Mesenchymal stem cell (in vitro differentiated cells and primary cell): ENCODE results near the gene RABEP2. TPM values are rescaled to one million over a fixed set of nuclear protein-coding genes. Genes with fewer than 3 reads are reported as not detected.
"Not testable (repeated sequence)": the region's sequence is repeated elsewhere in the genome, so short reads cannot be mapped to it uniquely, and the experiment has no call there.

ENCODE experiments used
- DNase-seq: peaks from one replicate; pipeline ENCODE4 v3.0.0-alpha.2; 2013
- H2AFZ ChIP-seq: one replicate; pipeline ENCODE4 v1.6.1; 2013; ENCODE audit warnings: low read depth, mild to moderate bottlenecking, control low read depth, inconsistent platforms, low read length, moderate library complexity
- H2AK5ac ChIP-seq: 2 replicates; pipeline ENCODE4 v1.6.1; 2013; ENCODE audit warnings: low read length, moderate library complexity, mild to moderate bottlenecking, inconsistent platforms; ENCODE audit not compliant: severe bottlenecking
- H2BK120ac ChIP-seq: one replicate; pipeline ENCODE4 v1.6.1; 2013; ENCODE audit warnings: low read depth, mild to moderate bottlenecking, inconsistent platforms, low read length, moderate library complexity
- H2BK12ac ChIP-seq, 2 experiments: one replicate each; pipeline ENCODE4 v1.6.1; 2013; ENCODE audit warnings: inconsistent platforms in 2 of 2, low read length in 2 of 2, mild to moderate bottlenecking in 2 of 2, moderate library complexity in 2 of 2, control low read depth in 1 of 2
- H2BK15ac ChIP-seq: one replicate; pipeline ENCODE4 v1.6.1; 2013; ENCODE audit warnings: mild to moderate bottlenecking, low read depth, inconsistent platforms; ENCODE audit not compliant: poor library complexity, severe bottlenecking
- H2BK5ac ChIP-seq: 2 replicates; pipeline ENCODE4 v1.6.1; 2013; ENCODE audit warnings: low read depth, mild to moderate bottlenecking, low read length, control low read depth, inconsistent platforms; ENCODE audit not compliant: poor library complexity, severe bottlenecking
- H3K14ac ChIP-seq, 2 experiments: one replicate each; pipeline ENCODE4 v1.6.1; 2013; ENCODE audit warnings: inconsistent platforms in 2 of 2, low read length in 2 of 2, control low read depth in 1 of 2, mild to moderate bottlenecking in 1 of 2, moderate library complexity in 1 of 2
- H3K18ac ChIP-seq, 2 experiments: one replicate each; pipeline ENCODE4 v1.6.1; 2013; ENCODE audit warnings: inconsistent platforms in 2 of 2, low read length in 2 of 2, control low read depth in 1 of 2, low read depth in 1 of 2, mild to moderate bottlenecking in 1 of 2
- H3K23ac ChIP-seq, 2 experiments: one replicate each; pipeline ENCODE4 v1.6.1; 2013; ENCODE audit warnings: inconsistent platforms in 2 of 2, low read length in 2 of 2, mild to moderate bottlenecking in 2 of 2, moderate library complexity in 2 of 2, control low read depth in 1 of 2
- H3K27ac ChIP-seq: 2 replicates; pipeline ENCODE4 v1.5.1; 2013; ENCODE audit warnings: mild to moderate bottlenecking, moderate library complexity, low read length, control low read depth, inconsistent platforms; ENCODE audit not compliant: poor library complexity, severe bottlenecking
- H3K27me3 ChIP-seq, 2 experiments: 2 replicates each; pipeline versions ENCODE4 v1.6.1 to v1.7.0; 2013; ENCODE audit warnings: low read length in 2 of 2, mild to moderate bottlenecking in 2 of 2, moderate library complexity in 2 of 2, control low read depth in 1 of 2, inconsistent platforms in 1 of 2; ENCODE audit not compliant: control insufficient read depth in 1 of 2, insufficient read depth in 1 of 2
- H3K36me3 ChIP-seq, 2 experiments: 2 replicates each; pipeline versions ENCODE4 v1.6.1 to v1.7.0; 2013; ENCODE audit warnings: low read length in 2 of 2, control low read depth in 1 of 2, inconsistent platforms in 1 of 2, low read depth in 1 of 2, mild to moderate bottlenecking in 1 of 2; ENCODE audit not compliant: insufficient read depth in 2 of 2, control insufficient read depth in 1 of 2
- H3K4ac ChIP-seq, 2 experiments: one replicate each; pipeline ENCODE4 v1.6.1; 2013; ENCODE audit warnings: inconsistent platforms in 2 of 2, low read length in 2 of 2, mild to moderate bottlenecking in 2 of 2, moderate library complexity in 2 of 2, control low read depth in 1 of 2, low read depth in 1 of 2
- H3K4me1 ChIP-seq: 2 replicates; pipeline ENCODE4 v1.6.1; 2013; ENCODE audit warnings: low read depth, low read length, control low read depth; ENCODE audit not compliant: control insufficient read depth, insufficient read depth
- H3K4me2 ChIP-seq: 2 replicates; pipeline ENCODE4 v1.6.1; 2013; ENCODE audit warnings: low read length, mild to moderate bottlenecking, inconsistent platforms; ENCODE audit not compliant: poor library complexity, severe bottlenecking
- H3K4me3 ChIP-seq, 2 experiments: 2 replicates each; pipeline versions ENCODE4 v1.5.1 to v1.7.0; 2013; ENCODE audit warnings: low read length in 2 of 2, mild to moderate bottlenecking in 2 of 2, control low read depth in 1 of 2, low read depth in 1 of 2; ENCODE audit not compliant: insufficient read depth in 1 of 2
- H3K79me1 ChIP-seq: replicated peaks from 2 replicates; pipeline ENCODE4 v1.6.1; 2013; ENCODE audit warnings: mild to moderate bottlenecking, control low read depth, low read length, inconsistent platforms; ENCODE audit not compliant: poor library complexity, severe bottlenecking
- H3K9ac ChIP-seq: 2 replicates; pipeline ENCODE4 v1.7.0; 2013; ENCODE audit warnings: mild to moderate bottlenecking, low read length, moderate library complexity
- H3K9me3 ChIP-seq: 2 replicates; pipeline ENCODE4 v1.7.0; 2013; ENCODE audit warnings: mild to moderate bottlenecking, low read length; ENCODE audit not compliant: control insufficient read depth
- H4K8ac ChIP-seq: one replicate; pipeline ENCODE4 v1.6.1; 2013; ENCODE audit warnings: inconsistent platforms, mild to moderate bottlenecking, low read length, moderate library complexity
- H4K91ac ChIP-seq: one replicate; pipeline ENCODE4 v1.6.1; 2013; ENCODE audit warnings: mild to moderate bottlenecking, low read length, inconsistent platforms
- WGBS: methylation state at CpG from one replicate; pipeline ENCODE4 v1.1.7; 2013; ENCODE audit warnings: mixed read lengths; 5-methylcytosine and 5-hydroxymethylcytosine counted together
- polyA plus RNA-seq, 2 experiments: library from polyadenylated mRNA; stranded (reverse); fragments of 200-250 nt; gene quantifications; one replicate each; pipeline ENCODE4 v1.2.3, GENCODE V29; 2013

Gene RABEP2
- 10.8 TPM for polyA plus RNA-seq (2013, experiment 1 of 2)
- 10.2 TPM for polyA plus RNA-seq (2013, experiment 2 of 2)

- peak within 1 kb of the TSS; percentile 94 to 98 for H3K4me3 ChIP-seq
- H3K27ac ChIP-seq: peak within 1 kb of the TSS; percentile 83
- peaks cover 10 to 27% of the 10 kb centered on the region in 2 experiments for H3K36me3 ChIP-seq
- H2AFZ ChIP-seq: peak within 1 kb of the TSS; percentile 99
- H3K79me1 ChIP-seq: peaks cover 10% of the 10 kb centered on the region
- H4K8ac ChIP-seq: peak within 1 kb of the TSS; percentile 100
- H4K91ac ChIP-seq: peak within 1 kb of the TSS; percentile 98
- peak within 1 kb of the TSS; percentile 78 for H3K4me2 ChIP-seq
- peak within 1 kb of the TSS; percentile 32 to 100 for H2BK12ac ChIP-seq
- DNase-seq: peak; percentile 90
- peak within 1 kb of the TSS; percentile 95 for H2BK5ac ChIP-seq
- peak within 1 kb of the TSS in 1 of 2 experiments; percentile 100 for H3K14ac ChIP-seq
- H3K23ac ChIP-seq: peak within 1 kb of the TSS in 1 of 2 experiments; percentile 97
- H3K4ac ChIP-seq: peak within 1 kb of the TSS; percentile 92 to 95
- H2BK15ac ChIP-seq: peak within 1 kb of the TSS; percentile 99
- H2AK5ac ChIP-seq: peak within 1 kb of the TSS; percentile 65
- WGBS: 1% methylated on average over 59 of the region's 66 CpGs
- peak within 1 kb of the TSS; percentile 89 to 100 for H3K18ac ChIP-seq
- peaks cover 12% of the 10 kb centered on the region for H3K4me1 ChIP-seq
- no peaks in the 10 kb centered on the region for H3K27me3 ChIP-seq
- peak within 1 kb of the TSS; percentile 93 for H2BK120ac ChIP-seq
- peak within 1 kb of the TSS; percentile 98 for H3K9ac ChIP-seq
- no peaks in the 10 kb centered on the region for H3K9me3 ChIP-seq
Measured at GRCh38 chr16:28924762-28925385, at the start of gene RABEP2. RABEP2 (minus strand) TSS chr16:28925238; CDS start chr16:28925163, 75 bp downstream.

- Histone ChIP-seq H3K23ac (peak within 1 kb of the TSS in 1 of 2 experiments; percentile 92), H3K14ac (peak within 1 kb of the TSS in 1 of 2 experiments; percentile 86), H2AFZ (peak within 1 kb of the TSS; percentile 92), H3K18ac (peak within 1 kb of the TSS; percentile 95 to 96), H2AK5ac (no peak within 1 kb of the TSS), H3K4me2 (peak within 1 kb of the TSS; percentile 86), H2BK120ac (peak within 1 kb of the TSS; percentile 54), H3K4ac (peak within 1 kb of the TSS; percentile 80 to 94), H3K4me3 (peak within 1 kb of the TSS; percentile 90 to 99), H3K9me3 (no peaks in the 10 kb centered on the region), H2BK12ac (peak within 1 kb of the TSS in 1 of 2 experiments; percentile 8), H4K8ac (peak within 1 kb of the TSS; percentile 100), H3K4me1 (peaks cover 5% of the 10 kb centered on the region), H3K36me3 (peaks cover 18 to 31% of the 10 kb centered on the region in 2 experiments), H3K27ac (peak within 1 kb of the TSS; percentile 70), H2BK5ac (peak within 1 kb of the TSS; percentile 1), H4K91ac (peak within 1 kb of the TSS; percentile 98), H2BK15ac (peak within 1 kb of the TSS; percentile 92), H3K79me1 (peaks cover 35% of the 10 kb centered on the region), H3K9ac (peak within 1 kb of the TSS; percentile 99), H3K27me3 (no peaks in the 10 kb centered on the region)
- peak; percentile 97 for DNase-seq
- under 1% methylated on average over 60 of the region's 60 CpGs for WGBS
Measured at GRCh38 chr16:28974437-28975157, 49.6 kb upstream of the RABEP2 start, which contains the start of gene SPNS1. SPNS1 (plus strand) TSS chr16:28974778; CDS start chr16:28975152, 374 bp downstream.

- no peak overlapping the region for H3K23ac ChIP-seq
- peak overlapping the region; percentile 99 for H3K9ac ChIP-seq
- no peak overlapping the region for H2AK5ac ChIP-seq
- H3K27me3 ChIP-seq: no peaks in the 10 kb centered on the region
- H3K79me1 ChIP-seq: peaks cover 33% of the 10 kb centered on the region
- peaks cover 5% of the 10 kb centered on the region for H3K4me1 ChIP-seq
- peak overlapping the region; percentile 42 to 62 for H3K4ac ChIP-seq
- peak overlapping the region; percentile 63 for H2BK15ac ChIP-seq
- peak overlapping the region; percentile 77 to 81 for H3K18ac ChIP-seq
- peak overlapping the region; percentile 36 for H2BK120ac ChIP-seq
- under 1% methylated on average over 13 of the region's 17 CpGs for WGBS
- H2AFZ ChIP-seq: peak overlapping the region; percentile 79
- peak; percentile 80 for DNase-seq
- no peaks in the 10 kb centered on the region for H3K9me3 ChIP-seq
- peak overlapping the region; percentile 92 for H4K91ac ChIP-seq
- H4K8ac ChIP-seq: peak overlapping the region; percentile 97
- H3K4me3 ChIP-seq: peak overlapping the region; percentile 90 to 99
- peak overlapping the region; percentile 70 for H3K27ac ChIP-seq
- peaks cover 12 to 26% of the 10 kb centered on the region in 2 experiments for H3K36me3 ChIP-seq
- no peak overlapping the region for H3K14ac ChIP-seq
- H2BK12ac ChIP-seq: no peak overlapping the region
- H2BK5ac ChIP-seq: peak overlapping the region; percentile 1
- peak overlapping the region; percentile 85 for H3K4me2 ChIP-seq
Measured at GRCh38 chr16:28974007-28974436, 49.0 kb upstream of the RABEP2 start.

GRCh38 chr16:28969696-28970095 is 44.7 kb upstream of the RABEP2 start:
- WGBS: 86% methylated on average over 2 of the region's 2 CpGs
- not testable (repeated sequence) for H3K27ac ChIP-seq, H3K14ac ChIP-seq, DNase-seq, H3K4ac ChIP-seq, H3K23ac ChIP-seq, H3K9me3 ChIP-seq, H2BK15ac ChIP-seq, H2BK120ac ChIP-seq, H3K4me1 ChIP-seq, H2AK5ac ChIP-seq, H3K27me3 ChIP-seq, H3K79me1 ChIP-seq, H3K4me2 ChIP-seq, H2AFZ ChIP-seq, H3K18ac ChIP-seq, H4K8ac ChIP-seq, H3K4me3 ChIP-seq, H2BK5ac ChIP-seq, H4K91ac ChIP-seq, H3K9ac ChIP-seq, H3K36me3 ChIP-seq, H2BK12ac ChIP-seq
